GM12865 (cell line): Measurements from ENCODE around the gene HEATR9.
A peak's percentile ranks its signal among the peaks of the same experiment; 100 is the strongest.

ENCODE experiments used
- DNase-seq: peaks from one replicate; pipeline ENCODE4 v3.0.0; 2010; ENCODE audit warnings: low read depth
- H3K4me3 ChIP-seq: 2 replicates; pipeline ENCODE4 v1.5.1; 2011; ENCODE audit warnings: mild to moderate bottlenecking, low read depth, low read length, control low read depth
- CTCF ChIP-seq: IDR thresholded peaks from 2 replicates; pipeline ENCODE4 v1.5.1; 2011; ENCODE audit warnings: low read length, control low read depth, low read depth, inconsistent platforms; ENCODE audit not compliant: insufficient read depth; ENCODE audit errors: missing control alignments

Gene HEATR9

GRCh38 chr17:35894206-35894605 lies 25.5 kb upstream of the HEATR9 start:
- no peak for DNase-seq
- no peak overlapping the region for H3K4me3 ChIP-seq
- TF ChIP-seq CTCF, result no peak

- TF ChIP-seq CTCF, result no peak
- DNase-seq, result no peak
- H3K4me3 ChIP-seq, result no peak overlapping the region
These were observed 25.1 kb upstream of the HEATR9 start for GRCh38 chr17:35893751-35894150.

GRCh38 chr17:35892091-35893035 lies 23.7 kb upstream of the HEATR9 start:
- TF ChIP-seq CTCF, result no peak
- DNase-seq, result peak; percentile 67
- H3K4me3 ChIP-seq, result no peak overlapping the region

- DNase-seq, result no peak
- H3K4me3 ChIP-seq, result no peak overlapping the region
- no peak for TF ChIP-seq CTCF
These were observed 22.6 kb upstream of the HEATR9 start for GRCh38 chr17:35891269-35891668.

- no peak for TF ChIP-seq CTCF
- no peak overlapping the region for H3K4me3 ChIP-seq
- DNase-seq, result peak; percentile 21
These were observed 22.1 kb upstream of the HEATR9 start for GRCh38 chr17:35890774-35891155.

- TF ChIP-seq CTCF, result no peak
- H3K4me3 ChIP-seq, result no peak overlapping the region
- DNase-seq, result no peak
These were observed 21.4 kb upstream of the HEATR9 start for GRCh38 chr17:35889818-35890773.
